ENCODE measurements around the gene ZEB1.
A peak's percentile ranks its signal among the peaks of the same experiment; 100 is the strongest.

ZEB1 gene

GRCh38 chr10:31319602-31320549 is 860 bp downstream of the ZEB1 start:
- no peaks in the 10 kb centered on the region for H3K36me3 ChIP-seq (replicated peaks)
- peak overlapping the region; percentile 74 for H3K4me3 ChIP-seq (ENCODE audit: low read depth, low read length)
- H3K27me3 ChIP-seq (replicated peaks), result no peaks in the 10 kb centered on the region
- peak overlapping the region; percentile 57 for H3K27ac ChIP-seq
- DNase-seq, result no peak
- TF ChIP-seq, protein P1, sequence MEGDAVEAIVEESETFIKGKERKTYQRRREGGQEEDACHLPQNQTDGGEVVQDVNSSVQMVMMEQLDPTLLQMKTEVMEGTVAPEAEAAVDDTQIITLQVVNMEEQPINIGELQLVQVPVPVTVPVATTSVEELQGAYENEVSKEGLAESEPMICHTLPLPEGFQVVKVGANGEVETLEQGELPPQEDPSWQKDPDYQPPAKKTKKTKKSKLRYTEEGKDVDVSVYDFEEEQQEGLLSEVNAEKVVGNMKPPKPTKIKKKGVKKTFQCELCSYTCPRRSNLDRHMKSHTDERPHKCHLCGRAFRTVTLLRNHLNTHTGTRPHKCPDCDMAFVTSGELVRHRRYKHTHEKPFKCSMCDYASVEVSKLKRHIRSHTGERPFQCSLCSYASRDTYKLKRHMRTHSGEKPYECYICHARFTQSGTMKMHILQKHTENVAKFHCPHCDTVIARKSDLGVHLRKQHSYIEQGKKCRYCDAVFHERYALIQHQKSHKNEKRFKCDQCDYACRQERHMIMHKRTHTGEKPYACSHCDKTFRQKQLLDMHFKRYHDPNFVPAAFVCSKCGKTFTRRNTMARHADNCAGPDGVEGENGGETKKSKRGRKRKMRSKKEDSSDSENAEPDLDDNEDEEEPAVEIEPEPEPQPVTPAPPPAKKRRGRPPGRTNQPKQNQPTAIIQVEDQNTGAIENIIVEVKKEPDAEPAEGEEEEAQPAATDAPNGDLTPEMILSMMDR (IDR thresholded peaks at IDR 0.05; ENCODE audit: low read depth, low read length, missing control alignments), result no peak
- in situ Hi-C loops (cut with HindIII; ENCODE audit: low pct_ligation_motif_present, low sequenced_read_pairs), result no loop called here

GRCh38 chr10:31320550-31321211 is 1.7 kb downstream of the ZEB1 start:
- in situ Hi-C loops (cut with HindIII; ENCODE audit: low pct_ligation_motif_present, low sequenced_read_pairs), result no loop called here
- Histone ChIP-seq H3K4me3 (ENCODE audit: low read depth, low read length) (peak overlapping the region; percentile 74), H3K36me3 (replicated peaks) (no peaks in the 10 kb centered on the region), H3K27ac (no peak overlapping the region), H3K27me3 (replicated peaks) (no peaks in the 10 kb centered on the region)
- DNase-seq, result peak; percentile 17
- TF ChIP-seq, protein P1 (IDR thresholded peaks at IDR 0.05; ENCODE audit: low read depth, low read length, missing control alignments), result no peak

DNA sequence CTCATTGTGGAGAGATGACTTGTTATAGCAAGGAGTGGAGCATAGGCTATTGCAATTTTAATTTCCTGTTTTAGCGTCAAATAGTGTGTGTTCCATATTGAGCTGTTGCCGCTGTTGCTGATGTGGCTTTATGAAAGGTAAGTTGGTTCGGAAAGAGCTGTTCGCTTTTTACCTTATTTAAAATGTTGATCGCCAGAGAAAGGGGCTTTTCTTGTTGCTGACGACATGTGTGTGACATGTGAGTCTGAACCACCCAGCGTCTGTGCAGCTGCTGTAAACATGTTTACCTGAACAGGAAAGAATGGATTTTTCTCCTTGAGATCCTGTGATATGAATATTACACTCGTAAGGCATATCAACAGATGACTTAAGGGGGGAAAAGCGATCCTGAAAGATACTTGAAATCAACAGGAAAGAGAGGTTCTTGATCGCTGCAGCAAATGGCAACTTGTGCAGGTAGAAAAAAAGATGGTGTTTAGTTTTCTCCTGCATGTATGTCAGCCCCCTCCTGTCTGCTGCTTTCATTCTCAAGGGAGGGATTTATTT is 2.5 kb downstream of the ZEB1 start:
- H3K27me3 ChIP-seq (replicated peaks), result no peaks in the 10 kb centered on the region
- DNase-seq, result no peak
- H3K4me3 ChIP-seq (ENCODE audit: low read depth, low read length), result peak overlapping the region; percentile 74
- in situ Hi-C loops (cut with HindIII; ENCODE audit: low pct_ligation_motif_present, low sequenced_read_pairs), result no loop called here
- H3K27ac ChIP-seq, result no peak overlapping the region
- TF ChIP-seq, protein P1 (IDR thresholded peaks at IDR 0.05; ENCODE audit: low read depth, low read length, missing control alignments), result no peak
- no peaks in the 10 kb centered on the region for H3K36me3 ChIP-seq (replicated peaks)

DNA sequence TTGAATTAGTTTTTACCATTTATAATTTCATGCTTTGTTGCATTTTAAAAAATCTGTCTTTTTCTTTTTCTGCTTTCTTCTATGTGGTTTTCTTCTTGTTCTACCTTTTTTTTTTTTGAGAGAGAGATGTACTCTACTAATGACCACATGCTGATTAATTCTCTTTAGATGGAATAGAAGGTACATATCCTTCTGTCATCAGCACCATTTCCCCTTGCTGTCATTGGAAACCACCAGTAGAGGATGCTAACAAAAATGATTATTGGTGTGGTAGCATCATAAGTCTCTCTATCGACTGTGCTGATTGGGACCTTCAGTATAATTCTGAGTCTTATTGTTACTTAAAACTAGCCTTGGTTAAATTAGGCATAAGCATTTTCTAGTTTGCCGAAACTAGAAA is 3.6 kb downstream of the ZEB1 start:
- TF ChIP-seq, protein P1 (IDR thresholded peaks at IDR 0.05; ENCODE audit: low read depth, low read length, missing control alignments), result peak; percentile 34
- in situ Hi-C loops (cut with HindIII; ENCODE audit: low pct_ligation_motif_present, low sequenced_read_pairs), result no loop called here
- DNase-seq, result no peak
- Histone ChIP-seq H3K36me3 (replicated peaks) (no peaks in the 10 kb centered on the region), H3K4me3 (ENCODE audit: low read depth, low read length) (no peak overlapping the region), H3K27ac (no peak overlapping the region), H3K27me3 (replicated peaks) (no peaks in the 10 kb centered on the region)

DNA sequence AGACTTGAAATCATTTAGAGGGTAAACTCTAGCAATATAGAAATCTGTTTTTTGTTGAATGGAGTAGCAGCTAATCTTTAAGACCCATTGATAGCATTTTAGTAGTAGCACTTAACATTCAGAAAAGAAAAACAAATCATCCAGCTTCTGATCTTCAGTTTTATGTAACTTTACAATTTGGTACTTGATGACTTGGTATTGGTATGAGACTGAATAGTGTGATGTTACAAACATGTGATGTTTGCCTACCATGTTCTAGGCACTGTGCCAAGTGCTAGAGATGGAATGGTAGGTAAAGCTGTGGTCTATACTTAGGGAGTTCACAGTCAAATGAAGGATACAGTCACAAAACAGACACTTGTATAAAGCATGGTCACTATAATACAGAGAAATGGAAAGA is 21.3 kb downstream of the ZEB1 start:
- Histone ChIP-seq H3K27me3 (replicated peaks) (no peaks in the 10 kb centered on the region), H3K4me3 (ENCODE audit: low read depth, low read length) (no peak overlapping the region), H3K36me3 (replicated peaks) (no peaks in the 10 kb centered on the region), H3K27ac (no peak overlapping the region)
- TF ChIP-seq, protein P1 (IDR thresholded peaks at IDR 0.05; ENCODE audit: low read depth, low read length, missing control alignments), result no peak
- DNase-seq, result no peak
- in situ Hi-C loops (cut with HindIII; ENCODE audit: low pct_ligation_motif_present, low sequenced_read_pairs), result no loop called here

Measured in brain microvascular endothelial cell (primary cell).